ENCODE data around the gene SELENON. TPM values are rescaled to one million over a fixed set of nuclear protein-coding genes. Genes with fewer than 3 reads are reported as not detected.

The SELENON gene
- polyA plus RNA-seq, 3 donors: 1.5 to 31.5 (median 3.5) TPM

DNA sequence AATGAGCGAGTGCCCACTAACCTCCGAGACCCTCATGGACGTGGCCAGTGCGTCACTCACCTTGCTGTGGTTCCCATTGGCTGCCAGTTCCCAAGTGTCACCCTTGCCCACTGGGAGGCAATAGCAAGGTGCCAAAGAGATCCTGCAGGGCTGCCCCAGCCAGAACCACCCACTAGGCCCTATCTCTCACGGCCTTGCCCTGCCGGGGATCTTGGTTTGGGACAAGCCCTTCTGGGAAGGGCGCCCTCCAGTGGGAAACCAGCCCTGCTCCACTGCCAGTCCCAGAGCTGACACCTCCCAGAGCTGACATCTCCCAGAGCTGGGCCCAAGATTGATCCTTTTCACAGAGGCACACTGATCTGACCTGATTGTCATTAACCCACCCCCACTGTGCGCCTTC lies 2.1 kb upstream of the SELENON start:
- H3K27ac ChIP-seq (ENCODE audit: low read depth in 1 of 2, low read length in 2 of 2): no peak overlapping the region
- no peak overlapping the region for H3K4me3 ChIP-seq (replicated peaks in 1 of 3; ENCODE audit: low read depth in 2 of 3, low read length in 3 of 3)
- TF ChIP-seq CTCF (IDR thresholded peaks at IDR 0.05): peak; percentile 40
- no peak for DNase-seq
- no peak overlapping the region for H3K4me3 Mint-ChIP-seq
- no peak overlapping the region for H3K4me2 ChIP-seq (replicated peaks; ENCODE audit: extremely low read depth, low read length, poor library complexity, severe bottlenecking)
- no peaks in the 10 kb centered on the region for H3K27me3 ChIP-seq (ENCODE audit: control insufficient read depth in 2 of 2, insufficient read depth in 2 of 2, low read length in 2 of 2)
- H3K9me3 ChIP-seq (replicated peaks in 1 of 2; ENCODE audit: control insufficient read depth in 1 of 2, insufficient read depth in 1 of 2, low read length in 2 of 2): no peaks in the 10 kb centered on the region
- H3K27ac Mint-ChIP-seq: peak overlapping the region in 1 of 7 donors; percentile 42
- no peaks in the 10 kb centered on the region for H3K79me2 ChIP-seq (ENCODE audit: insufficient read depth, low read length)
- H3K36me3 ChIP-seq (replicated peaks in 1 of 2; ENCODE audit: control insufficient read depth in 1 of 2, insufficient read depth in 2 of 2, low read length in 2 of 2): no peaks in the 10 kb centered on the region
- peaks cover 2 to 3% (median 2%) of the 10 kb centered on the region in 3 donors for H3K27me3 Mint-ChIP-seq (ENCODE audit: low read depth in 3 of 3)
- H2AFZ ChIP-seq (ENCODE audit: insufficient read depth, low read depth, low read length, poor library complexity, severe bottlenecking): no peak overlapping the region
- 89% methylated on average over 7 of the region's 8 CpGs for WGBS (ENCODE audit: insufficient coverage)
- H4K20me1 ChIP-seq (ENCODE audit: insufficient read depth, low read length): no peaks in the 10 kb centered on the region
- peaks cover 34% of the 10 kb centered on the region for H3K4me1 Mint-ChIP-seq
- no peaks in the 10 kb centered on the region for H3K9me3 Mint-ChIP-seq
- intact Hi-C loops (cut with micrococcal nuclease): no loop called here
- peaks cover 13 to 16% of the 10 kb centered on the region in 2 donors for H3K4me1 ChIP-seq (ENCODE audit: control insufficient read depth in 1 of 2, insufficient read depth in 2 of 2, low read length in 2 of 2)
- H3K36me3 Mint-ChIP-seq: peaks cover 0 to 5% of the 10 kb centered on the region in 2 donors
- H3K9ac ChIP-seq (ENCODE audit: insufficient read depth, low read length, poor library complexity, severe bottlenecking): no peak overlapping the region

- Histone ChIP-seq H4K20me1 (ENCODE audit: insufficient read depth, low read length) (no peaks in the 10 kb centered on the region), H3K4me3 (replicated peaks in 1 of 3; ENCODE audit: low read depth in 2 of 3, low read length in 3 of 3) (no peak overlapping the region), H3K4me1 (ENCODE audit: control insufficient read depth in 1 of 2, insufficient read depth in 2 of 2, low read length in 2 of 2) (peaks cover 13 to 16% of the 10 kb centered on the region in 2 donors), H3K27ac (ENCODE audit: low read depth in 1 of 2, low read length in 2 of 2) (no peak overlapping the region), H3K36me3 (replicated peaks in 1 of 2; ENCODE audit: control insufficient read depth in 1 of 2, insufficient read depth in 2 of 2, low read length in 2 of 2) (no peaks in the 10 kb centered on the region), H3K79me2 (ENCODE audit: insufficient read depth, low read length) (no peaks in the 10 kb centered on the region), H2AFZ (ENCODE audit: insufficient read depth, low read depth, low read length, poor library complexity, severe bottlenecking) (peak overlapping the region; percentile 86), H3K9me3 (replicated peaks in 1 of 2; ENCODE audit: control insufficient read depth in 1 of 2, insufficient read depth in 1 of 2, low read length in 2 of 2) (no peaks in the 10 kb centered on the region), H3K27me3 (ENCODE audit: control insufficient read depth in 2 of 2, insufficient read depth in 2 of 2, low read length in 2 of 2) (no peaks in the 10 kb centered on the region), H3K9ac (ENCODE audit: insufficient read depth, low read length, poor library complexity, severe bottlenecking) (no peak overlapping the region), H3K4me2 (replicated peaks; ENCODE audit: extremely low read depth, low read length, poor library complexity, severe bottlenecking) (no peak overlapping the region)
- DNase-seq: no peak
- intact Hi-C loops (cut with micrococcal nuclease): no loop called here
- Mint-ChIP-seq H3K27me3 (ENCODE audit: low read depth in 3 of 3) (peaks cover 1 to 2% (median 2%) of the 10 kb centered on the region in 3 donors), H3K9me3 (no peaks in the 10 kb centered on the region), H3K4me3 (peak overlapping the region; percentile 73 to 76), H3K27ac (no peak overlapping the region), H3K36me3 (peaks cover 0 to 5% of the 10 kb centered on the region in 2 donors), H3K4me1 (peaks cover 37% of the 10 kb centered on the region)
- no peak for TF ChIP-seq CTCF (IDR thresholded peaks at IDR 0.05)
- WGBS (ENCODE audit: insufficient coverage): 90% methylated on average over 5 of the region's 8 CpGs
These were observed 1.2 kb upstream of the SELENON start for GRCh38 chr1:25798666-25799351.
